Liver (tissue), 9 donors: ENCODE results near the gene SCAMP5. TPM values are rescaled to one million over a fixed set of nuclear protein-coding genes. Genes with fewer than 3 reads are reported as not detected.

Experiments used
- DNase-seq: peaks from one replicate; pipeline ENCODE4 v3.0.0-alpha.2; 2017; ENCODE audit warnings: low spot score
- H3K27ac ChIP-seq, 2 donors: one replicate each; pipeline ENCODE4 v1.7.0; 2013; ENCODE audit warnings: inconsistent platforms in 2 of 2, low read length in 2 of 2, control low read depth in 1 of 2, low read depth in 1 of 2, mild to moderate bottlenecking in 1 of 2
- H3K27me3 ChIP-seq, 4 donors: one replicate each; pipeline versions ENCODE4 v1.6.1 to v1.7.0; 2013; ENCODE audit warnings: low read length in 3 of 4, inconsistent platforms in 1 of 4, mild to moderate bottlenecking in 1 of 4, moderate library complexity in 1 of 4; ENCODE audit not compliant: control insufficient read depth in 4 of 4, insufficient read depth in 4 of 4
- H3K36me3 ChIP-seq, 4 donors: one replicate each; pipeline versions ENCODE4 v1.6.1 to v1.7.0; 2013; ENCODE audit warnings: low read length in 3 of 4, mild to moderate bottlenecking in 3 of 4, low read depth in 1 of 4, moderate library complexity in 1 of 4; ENCODE audit not compliant: control insufficient read depth in 4 of 4, insufficient read depth in 3 of 4
- H3K4me1 ChIP-seq, 4 donors: one replicate each; pipeline versions ENCODE4 v1.6.1 to v1.7.0; 2013; ENCODE audit warnings: low read length in 3 of 4, mild to moderate bottlenecking in 3 of 4, moderate library complexity in 1 of 4; ENCODE audit not compliant: control insufficient read depth in 4 of 4, insufficient read depth in 4 of 4
- H3K4me3 ChIP-seq, 3 donors: one replicate each; pipeline versions ENCODE4 v1.6.1 to v1.7.0; 2013; ENCODE audit warnings: low read length in 3 of 3, control low read depth in 1 of 3, low read depth in 1 of 3, mild to moderate bottlenecking in 1 of 3
- H3K9ac ChIP-seq, 2 donors: one replicate each; pipeline ENCODE4 v1.7.0; 2013; ENCODE audit warnings: low read length in 2 of 2, mild to moderate bottlenecking in 2 of 2, moderate library complexity in 2 of 2, control low read depth in 1 of 2, low read depth in 1 of 2
- H3K9me3 ChIP-seq, 4 donors: one replicate each; pipeline versions ENCODE4 v1.6.1 to v1.7.0; 2013; ENCODE audit warnings: low read length in 3 of 4; ENCODE audit not compliant: control insufficient read depth in 4 of 4
- CTCF ChIP-seq: fragments of 150-350 bp; IDR thresholded peaks from 2 replicates; pipeline ENCODE4 v1.5.1; 2017; ENCODE audit warnings: improper control_type of control experiment, low read depth, low read length; ENCODE audit not compliant: missing input control
- EGR1 ChIP-seq, 2 donors: IDR thresholded peaks; 2 replicates each; pipeline ENCODE4 v1.6.1; 2016 to 2018; ENCODE audit warnings: antibody characterized with exemption in 2 of 2, low read depth in 2 of 2
- HNF4A ChIP-seq, 2 donors: conservative IDR thresholded peaks; 2 replicates each; pipeline ENCODE4 v1.6.1; 2016; ENCODE audit warnings: antibody characterized with exemption in 2 of 2, mild to moderate bottlenecking in 2 of 2
- HNF4G ChIP-seq: IDR thresholded peaks from 2 replicates; pipeline ENCODE4 v1.6.1; 2016; ENCODE audit warnings: antibody characterized with exemption
- MAX ChIP-seq: IDR thresholded peaks from 2 replicates; pipeline ENCODE4 v1.6.1; 2016; ENCODE audit warnings: antibody characterized with exemption
- NR2F2 ChIP-seq: IDR thresholded peaks from 2 replicates; pipeline ENCODE4 v1.6.1; 2016; ENCODE audit warnings: antibody characterized with exemption
- REST ChIP-seq: IDR thresholded peaks from 2 replicates; pipeline ENCODE4 v1.6.1; 2016; ENCODE audit warnings: antibody characterized with exemption, mild to moderate bottlenecking
- TAF1 ChIP-seq: conservative IDR thresholded peaks from 2 replicates; pipeline ENCODE4 v1.6.1; 2016; ENCODE audit warnings: antibody characterized with exemption, mild to moderate bottlenecking
- YY1 ChIP-seq: IDR thresholded peaks from 2 replicates; pipeline ENCODE4 v1.6.1; 2016; ENCODE audit warnings: antibody characterized with exemption, mild to moderate bottlenecking
- WGBS: extraction: QIAGEN DNeasy Blood & Tissue Kit; methylation state at CpG from one replicate; pipeline ENCODE4 v1.1.7; 2013; 5-methylcytosine and 5-hydroxymethylcytosine counted together
- polyA plus RNA-seq, 2 donors: library from polyadenylated mRNA; stranded (reverse) in 1 of 2; unstranded in 1 of 2; fragments of 200-250 nt in 1 of 2; fragments of >200 nt in 1 of 2; fragmentation: Nextera tagmentation in 1 of 2; extraction: Ambion mirVana in 1 of 2; gene quantifications; one replicate each; pipeline versions ENCODE4 v1.2.1 to v1.2.3, GENCODE V29; 2013 to 2015
- total RNA-seq, 2 donors: library from RNA; depleted of rRNA; stranded (reverse); fragments of >200 nt; gene quantifications; one replicate each; pipeline ENCODE4 v1.2.3, GENCODE V29; 2014
- donor health status: healthy.
- donor health status: healthy.
- donor health status: healthy.
- donor health status: healthy.
- donor health status: healthy.

Gene SCAMP5
- total and polyA plus RNA-seq, 4 donors = 0.50 to 7.5 (median 5.7) TPM

GRCh38 chr15:74997141-74997540, 1.8 kb downstream of the SCAMP5 start:
- no peak for DNase-seq
- H3K36me3 ChIP-seq = no peaks in the 10 kb centered on the region
- 65% methylated on average over 4 of the region's 4 CpGs for WGBS

GRCh38 chr15:74997543-74997942, 2.2 kb downstream of the SCAMP5 start:
- H3K36me3 ChIP-seq = no peaks in the 10 kb centered on the region
- no peaks in the 10 kb centered on the region for H3K9me3 ChIP-seq
- no peak overlapping the region for H3K27ac ChIP-seq
- peaks cover 4 to 6% (median 6%) of the 10 kb centered on the region in 4 donors for H3K4me1 ChIP-seq
- DNase-seq = no peak
- no peaks in the 10 kb centered on the region for H3K27me3 ChIP-seq
- H3K9ac ChIP-seq = no peak overlapping the region
- TF ChIP-seq HNF4A (conservative IDR thresholded peaks at IDR 0.05) (no peak), HNF4G (no peak), REST (no peak), TAF1 (no peak)
- no peak overlapping the region for H3K4me3 ChIP-seq
- 84% methylated on average over 2 of the region's 2 CpGs for WGBS

More at GRCh38 chr15:74997141-74997540, 1.8 kb downstream of the SCAMP5 start:
- Histone ChIP-seq H3K27me3 (no peaks in the 10 kb centered on the region), H3K4me3 (no peak overlapping the region), H3K27ac (no peak overlapping the region), H3K9ac (no peak overlapping the region), H3K9me3 (no peaks in the 10 kb centered on the region), H3K4me1 (peaks cover 4 to 6% (median 6%) of the 10 kb centered on the region in 4 donors)
- TF ChIP-seq EGR1 (IDR thresholded peaks at IDR 0.05; ENCODE audit: low read depth in 2 of 2) (peak in 1 of 2 donors; percentile 15), CTCF (no peak), NR2F2 (peak; percentile 12)

GRCh38 chr15:75001310-75001709, 5.9 kb downstream of the SCAMP5 start:
- 90% methylated on average over 6 of the region's 6 CpGs for WGBS
- H3K27ac ChIP-seq = no peak overlapping the region
- no peaks in the 10 kb centered on the region for H3K4me1 ChIP-seq
- no peak for DNase-seq
- no peaks in the 10 kb centered on the region for H3K36me3 ChIP-seq
- H3K27me3 ChIP-seq = no peaks in the 10 kb centered on the region
- no peak overlapping the region for H3K4me3 ChIP-seq
- H3K9me3 ChIP-seq = no peaks in the 10 kb centered on the region
- no peak for TF ChIP-seq YY1
- TF ChIP-seq MAX = no peak
- TF ChIP-seq TAF1 = no peak
- H3K9ac ChIP-seq = no peak overlapping the region
